T-helper 1 cell treated with Interleukin-12 subunit alpha and Interleukin-12 subunit beta and Interleukin-4 antibody, amounts not matched to agents 30 ng/mL and 1 ng/mL, for 36 hours (primary cell): Measurements from ENCODE around the gene GPC5. TPM values are rescaled to one million over a fixed set of nuclear protein-coding genes. Genes with fewer than 3 reads are reported as not detected.

Experiments
- intact Hi-C: fragments of 100-400 bp; cut with micrococcal nuclease; formaldehyde crosslinking; loops from one replicate; pipeline ENCODE4 v1.15.1; 2024
- total RNA-seq: library from RNA; stranded (reverse); gene quantifications from 2 replicates; pipeline ENCODE4 v1.2.3, GENCODE V29; 2022

Gene GPC5
- total RNA-seq, 1 donor from 2014 or later, result 0.22 TPM

- intact Hi-C loops, result no loop called here
These were observed 552.4 kb downstream of the GPC5 start for GRCh38 chr13:91950803-91951202.

- intact Hi-C loops, result no loop called here
These were observed 557.3 kb downstream of the GPC5 start for GRCh38 chr13:91955546-91956355.

- intact Hi-C loops, result no loop called here
These were observed 562.5 kb downstream of the GPC5 start for GRCh38 chr13:91960947-91961346.

- intact Hi-C loops, result no loop called here
These were observed 564.5 kb downstream of the GPC5 start for GRCh38 chr13:91962946-91963345.

GRCh38 chr13:91965511-91965910, 567.1 kb downstream of the GPC5 start:
- intact Hi-C loops, result no loop called here

- intact Hi-C loops, result no loop called here
These were observed 580.1 kb downstream of the GPC5 start for GRCh38 chr13:91978571-91978970.

- intact Hi-C loops, result no loop called here
These were observed 588.5 kb downstream of the GPC5 start for GRCh38 chr13:91986761-91987483.

- intact Hi-C loops, result no loop called here
These were observed 589.9 kb downstream of the GPC5 start for GRCh38 chr13:91988331-91988730.

- intact Hi-C loops, result no loop called here
These were observed 614.4 kb downstream of the GPC5 start for GRCh38 chr13:92012787-92013186.

- intact Hi-C loops, result no loop called here
These were observed 619.3 kb downstream of the GPC5 start for GRCh38 chr13:92017737-92018136.

GRCh38 chr13:92028695-92029094, 630.3 kb downstream of the GPC5 start:
- intact Hi-C loops, result no loop called here

GRCh38 chr13:92029641-92030040, 631.2 kb downstream of the GPC5 start:
- intact Hi-C loops, result no loop called here

- intact Hi-C loops, result no loop called here
These were observed 640.5 kb downstream of the GPC5 start for GRCh38 chr13:92038905-92039304.

- intact Hi-C loops, result no loop called here
These were observed 644.1 kb downstream of the GPC5 start for GRCh38 chr13:92042522-92042921.

- intact Hi-C loops, result no loop called here
These were observed 645.9 kb downstream of the GPC5 start for GRCh38 chr13:92044351-92044750.

GRCh38 chr13:92054389-92054788, 656.0 kb downstream of the GPC5 start:
- intact Hi-C loops, result no loop called here

GRCh38 chr13:92074658-92075057, 676.2 kb downstream of the GPC5 start:
- intact Hi-C loops, result loop anchor here (10.0 kb wide), 1 partner anchor 700 kb away; no protein-coding TSS in a partner anchor

GRCh38 chr13:92097337-92097903, 699.0 kb downstream of the GPC5 start:
- intact Hi-C loops, result no loop called here

- intact Hi-C loops, result no loop called here
These were observed 703.4 kb downstream of the GPC5 start for GRCh38 chr13:92101801-92102200.

GRCh38 chr13:92103689-92104153, 705.3 kb downstream of the GPC5 start:
- intact Hi-C loops, result no loop called here

GRCh38 chr13:92122186-92122853, 723.9 kb downstream of the GPC5 start:
- intact Hi-C loops, result no loop called here

GRCh38 chr13:92126399-92126798, 728.0 kb downstream of the GPC5 start:
- intact Hi-C loops, result no loop called here
